GDM1 (cell line): Measurements from ENCODE around the gene VPS13C.

Source experiments
- DNase-seq: peaks from one replicate; lab custom pipeline; 2025; lab: John Stamatoyannopoulos, UW

The VPS13C gene

GRCh38 chr15:62060113-62060895 lies at the start of gene VPS13C:
VPS13C (minus strand) TSS chr15:62060447; CDS start chr15:62060374, 73 bp downstream.
- peak; percentile 96 for DNase-seq

GRCh38 chr15:62109437-62109836 lies 49.2 kb upstream of the VPS13C start:
- no peak for DNase-seq

- no peak for DNase-seq
Observed at GRCh38 chr15:62108411-62108810, 48.2 kb upstream of the VPS13C start.

GRCh38 chr15:62107571-62108121 lies 47.4 kb upstream of the VPS13C start:
- DNase-seq, result no peak

- DNase-seq, result no peak
Observed at GRCh38 chr15:62106096-62106495, 45.8 kb upstream of the VPS13C start.

GRCh38 chr15:62105266-62105665 lies 45.0 kb upstream of the VPS13C start:
- DNase-seq, result no peak

- DNase-seq, result no peak
Observed at GRCh38 chr15:62104846-62105245, 44.6 kb upstream of the VPS13C start.

- DNase-seq, result no peak
Observed at GRCh38 chr15:62104401-62104800, 44.2 kb upstream of the VPS13C start.

- no peak for DNase-seq
Observed at GRCh38 chr15:62103431-62103830, 43.2 kb upstream of the VPS13C start.

GRCh38 chr15:62099094-62099601 lies 38.9 kb upstream of the VPS13C start:
- DNase-seq, result no peak

- no peak for DNase-seq
Observed at GRCh38 chr15:62094388-62094787, 34.1 kb upstream of the VPS13C start.

- DNase-seq, result no peak
Observed at GRCh38 chr15:62093809-62094208, 33.6 kb upstream of the VPS13C start.

- DNase-seq, result no peak
Observed at GRCh38 chr15:62090988-62091387, 30.7 kb upstream of the VPS13C start.

- DNase-seq, result no peak
Observed at GRCh38 chr15:62089616-62090015, 29.4 kb upstream of the VPS13C start.

GRCh38 chr15:62088353-62088693 lies 28.1 kb upstream of the VPS13C start:
- DNase-seq, result no peak

GRCh38 chr15:62087671-62088352 lies 27.6 kb upstream of the VPS13C start:
- DNase-seq, result no peak

GRCh38 chr15:62085740-62086139 lies 25.5 kb upstream of the VPS13C start:
- no peak for DNase-seq

GRCh38 chr15:62083194-62084154 lies 23.2 kb upstream of the VPS13C start:
- DNase-seq, result no peak

GRCh38 chr15:62079594-62079993 lies 19.3 kb upstream of the VPS13C start:
- DNase-seq, result no peak

GRCh38 chr15:62075595-62076277 lies 15.5 kb upstream of the VPS13C start:
- no peak for DNase-seq

GRCh38 chr15:62071711-62072308 lies 11.6 kb upstream of the VPS13C start:
- no peak for DNase-seq
